Measurements from ENCODE around the gene REEP5.

REEP5 gene

DNA sequence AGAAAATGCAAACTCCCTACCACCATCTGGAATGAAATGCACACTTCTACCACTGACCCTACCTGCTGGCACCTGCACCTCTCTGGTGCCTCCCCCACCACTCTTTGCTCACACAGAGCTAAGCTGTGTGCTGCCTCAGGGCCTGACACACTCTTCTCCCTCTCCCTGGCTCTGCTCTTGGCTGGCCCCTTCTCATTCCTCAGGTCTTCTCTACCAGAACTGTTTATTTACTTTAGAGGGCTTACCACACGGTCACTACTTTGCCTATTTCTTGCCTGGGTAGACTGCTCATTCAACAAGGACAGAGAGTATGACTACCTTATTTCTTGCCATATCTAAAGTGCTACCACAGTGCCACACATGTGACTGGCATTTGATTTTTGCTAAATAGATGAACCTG, 3.3 kb downstream of the REEP5 start:
- H3K4me3 ChIP-seq (ENCODE audit: low read depth, low read length): no peak overlapping the region
- TF ChIP-seq, protein P1, sequence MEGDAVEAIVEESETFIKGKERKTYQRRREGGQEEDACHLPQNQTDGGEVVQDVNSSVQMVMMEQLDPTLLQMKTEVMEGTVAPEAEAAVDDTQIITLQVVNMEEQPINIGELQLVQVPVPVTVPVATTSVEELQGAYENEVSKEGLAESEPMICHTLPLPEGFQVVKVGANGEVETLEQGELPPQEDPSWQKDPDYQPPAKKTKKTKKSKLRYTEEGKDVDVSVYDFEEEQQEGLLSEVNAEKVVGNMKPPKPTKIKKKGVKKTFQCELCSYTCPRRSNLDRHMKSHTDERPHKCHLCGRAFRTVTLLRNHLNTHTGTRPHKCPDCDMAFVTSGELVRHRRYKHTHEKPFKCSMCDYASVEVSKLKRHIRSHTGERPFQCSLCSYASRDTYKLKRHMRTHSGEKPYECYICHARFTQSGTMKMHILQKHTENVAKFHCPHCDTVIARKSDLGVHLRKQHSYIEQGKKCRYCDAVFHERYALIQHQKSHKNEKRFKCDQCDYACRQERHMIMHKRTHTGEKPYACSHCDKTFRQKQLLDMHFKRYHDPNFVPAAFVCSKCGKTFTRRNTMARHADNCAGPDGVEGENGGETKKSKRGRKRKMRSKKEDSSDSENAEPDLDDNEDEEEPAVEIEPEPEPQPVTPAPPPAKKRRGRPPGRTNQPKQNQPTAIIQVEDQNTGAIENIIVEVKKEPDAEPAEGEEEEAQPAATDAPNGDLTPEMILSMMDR (IDR thresholded peaks at IDR 0.05; ENCODE audit: low read depth, low read length): no peak

DNA sequence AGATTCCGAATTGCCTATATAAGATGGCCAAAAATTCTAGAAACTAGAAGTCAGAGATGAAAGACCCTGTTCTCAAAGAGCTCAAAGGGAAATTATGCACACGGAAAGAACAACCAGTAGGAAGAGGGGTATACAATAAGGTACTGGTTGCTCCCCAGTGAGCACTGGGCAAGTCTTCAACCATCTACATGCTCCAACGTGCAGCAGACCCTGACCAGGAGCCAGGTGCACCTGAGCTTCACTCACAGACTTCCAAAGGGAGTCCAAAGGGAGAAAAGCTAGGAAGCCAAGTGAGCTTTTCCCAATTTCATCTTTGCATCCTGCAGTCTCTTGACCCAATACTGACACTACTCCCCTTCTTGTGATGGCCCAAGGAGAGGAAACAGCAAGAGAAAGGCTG, 3.9 kb downstream of the REEP5 start:
- H3K4me3 ChIP-seq (ENCODE audit: low read depth, low read length): no peak overlapping the region
- TF ChIP-seq, protein P1 (IDR thresholded peaks at IDR 0.05; ENCODE audit: low read depth, low read length): no peak

DNA sequence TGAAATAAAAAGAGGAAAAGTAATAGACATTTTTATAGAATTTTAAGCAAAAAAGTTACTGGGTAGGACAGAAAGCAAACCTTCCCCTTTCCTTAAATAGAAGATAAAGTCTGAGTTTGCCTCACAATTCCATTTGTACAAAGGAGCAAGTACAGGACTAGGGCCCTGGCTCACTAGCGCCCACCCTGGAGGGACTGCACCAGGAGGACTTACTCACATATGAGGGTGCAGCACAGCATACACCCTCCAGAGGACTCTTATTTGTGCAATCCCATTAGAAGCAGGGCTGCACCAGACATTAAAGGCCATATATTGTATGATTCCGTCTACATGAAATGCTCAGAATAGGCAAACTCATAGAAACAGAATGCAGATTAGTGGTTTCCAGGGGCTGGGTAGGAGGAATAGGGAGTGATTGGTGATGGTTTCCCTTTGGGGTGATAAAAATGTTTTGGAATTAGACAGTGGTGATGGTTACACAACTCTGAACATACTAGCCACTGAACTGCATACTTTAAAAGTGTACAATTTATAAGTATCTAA, 4.5 kb downstream of the REEP5 start:
- TF ChIP-seq, protein P1 (IDR thresholded peaks at IDR 0.05; ENCODE audit: low read depth, low read length): no peak
- no peak overlapping the region for H3K4me3 ChIP-seq (ENCODE audit: low read depth, low read length)

DNA sequence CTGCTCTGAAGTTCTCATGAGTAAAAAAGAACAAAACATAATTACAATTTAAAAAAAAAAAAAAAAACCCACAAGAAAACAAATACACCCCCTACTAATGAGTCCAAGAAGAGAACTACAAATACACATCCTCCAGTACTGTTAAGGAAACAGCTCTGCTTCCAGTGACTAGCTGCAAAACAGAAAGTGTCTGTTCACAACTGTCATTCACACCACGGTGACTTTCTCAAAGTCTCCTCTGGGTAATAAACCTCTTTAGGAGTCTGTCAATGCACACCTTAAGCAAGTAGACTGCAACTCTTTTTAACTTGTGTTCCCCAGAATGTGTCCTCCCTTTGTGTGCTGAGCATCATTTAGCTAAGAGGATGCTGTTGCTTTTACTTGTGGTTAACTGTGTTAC, 6.2 kb downstream of the REEP5 start:
- TF ChIP-seq, protein P1 (IDR thresholded peaks at IDR 0.05; ENCODE audit: low read depth, low read length): no peak
- no peak overlapping the region for H3K4me3 ChIP-seq (ENCODE audit: low read depth, low read length)

DNA sequence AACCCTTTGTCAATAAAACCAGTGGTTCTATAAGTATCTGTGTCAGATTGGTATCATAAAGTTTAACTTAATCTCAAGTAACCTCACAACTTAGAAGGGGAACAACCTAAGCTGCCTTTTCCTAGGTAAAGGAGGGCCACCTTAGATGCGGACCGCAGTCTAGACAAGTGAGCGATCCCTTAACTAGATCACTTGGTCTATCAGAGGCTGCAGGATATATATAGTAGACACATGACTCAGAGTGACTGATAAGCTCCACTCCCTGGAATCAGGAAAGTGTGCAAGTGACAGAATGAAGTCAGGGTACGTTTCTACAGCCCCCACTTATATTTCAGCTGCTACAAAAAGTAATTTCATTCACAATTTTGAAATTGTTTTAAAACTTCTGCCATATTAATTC, 7.4 kb downstream of the REEP5 start:
- TF ChIP-seq, protein P1 (IDR thresholded peaks at IDR 0.05; ENCODE audit: low read depth, low read length): no peak
- no peak overlapping the region for H3K4me3 ChIP-seq (ENCODE audit: low read depth, low read length)

DNA sequence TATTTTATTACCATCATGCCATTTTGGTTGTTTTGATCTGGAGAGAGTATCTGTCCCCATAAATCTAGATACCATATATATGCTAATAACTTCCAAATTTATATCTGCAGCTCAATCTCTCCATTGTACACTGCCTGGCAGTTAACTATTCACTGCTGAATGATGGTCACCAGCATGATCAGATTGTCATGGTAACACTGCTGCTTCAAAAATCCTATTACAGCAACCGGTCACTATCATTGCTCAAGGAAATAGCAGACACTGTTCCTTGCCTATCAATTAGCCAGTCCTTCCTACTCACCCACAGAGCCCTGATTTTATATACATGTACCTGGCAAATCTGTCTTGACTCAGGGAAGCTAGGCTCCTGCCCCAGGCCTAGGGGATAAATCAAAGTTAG, 11.5 kb downstream of the REEP5 start:
- no peak overlapping the region for H3K4me3 ChIP-seq (ENCODE audit: low read depth, low read length)
- TF ChIP-seq, protein P1 (IDR thresholded peaks at IDR 0.05; ENCODE audit: low read depth, low read length): no peak

DNA sequence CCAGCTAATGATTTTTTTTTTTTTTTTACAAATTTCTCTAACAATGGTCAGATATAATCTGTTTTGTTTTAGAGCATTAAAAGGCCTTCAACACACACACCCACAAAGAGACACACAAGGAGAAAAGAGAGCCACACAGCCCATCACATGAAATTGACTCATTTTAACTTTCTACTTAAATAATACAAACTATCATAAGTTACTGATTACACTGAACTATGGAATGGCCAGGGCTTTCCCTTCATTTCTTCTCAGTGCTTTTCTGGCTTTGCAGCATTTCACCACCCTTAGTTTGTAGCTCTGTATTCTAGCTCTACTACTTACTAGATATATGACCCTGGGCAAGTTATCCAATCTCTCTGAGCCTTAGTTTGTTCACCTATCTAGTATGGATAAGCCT, 13.2 kb downstream of the REEP5 start:
- TF ChIP-seq, protein P1 (IDR thresholded peaks at IDR 0.05; ENCODE audit: low read depth, low read length): no peak
- no peak overlapping the region for H3K4me3 ChIP-seq (ENCODE audit: low read depth, low read length)

Measured in WI38 (cell line).